ENCODE results near the gene ATAD3C. TPM values are rescaled to one million over a fixed set of nuclear protein-coding genes. Genes with fewer than 3 reads are reported as not detected.

The ATAD3C gene
- polyA plus RNA-seq, 3 donors, result not detected

GRCh38 chr1:1429671-1430073 is 19.8 kb upstream of the ATAD3C start:
- H3K9me3 Mint-ChIP-seq, result peaks cover 0 to 5% (median 0%) of the 10 kb centered on the region in 7 donors
- Histone ChIP-seq H3K4me2 (replicated peaks; ENCODE audit: extremely low read depth, low read length, poor library complexity, severe bottlenecking) (no peak overlapping the region), H3K79me2 (ENCODE audit: insufficient read depth, low read length) (no peaks in the 10 kb centered on the region), H3K36me3 (replicated peaks in 1 of 2; ENCODE audit: control insufficient read depth in 1 of 2, insufficient read depth in 2 of 2, low read length in 2 of 2) (no peaks in the 10 kb centered on the region), H4K20me1 (ENCODE audit: insufficient read depth, low read length) (no peaks in the 10 kb centered on the region), H3K9ac (ENCODE audit: insufficient read depth, low read length, poor library complexity, severe bottlenecking) (no peak overlapping the region), H2AFZ (ENCODE audit: insufficient read depth, low read depth, low read length, poor library complexity, severe bottlenecking) (no peak overlapping the region), H3K4me3 (replicated peaks in 1 of 3; ENCODE audit: low read depth in 2 of 3, low read length in 3 of 3) (no peak overlapping the region), H3K27ac (ENCODE audit: low read depth in 1 of 2, low read length in 2 of 2) (no peak overlapping the region), H3K27me3 (ENCODE audit: control insufficient read depth in 2 of 2, insufficient read depth in 2 of 2, low read length in 2 of 2) (peaks cover 8 to 57% of the 10 kb centered on the region in 2 donors), H3K9me3 (replicated peaks in 1 of 2; ENCODE audit: control insufficient read depth in 1 of 2, insufficient read depth in 1 of 2, low read length in 2 of 2) (peaks cover 0 to 6% of the 10 kb centered on the region in 2 donors), H3K4me1 (ENCODE audit: control insufficient read depth in 1 of 2, insufficient read depth in 2 of 2, low read length in 2 of 2) (peaks cover 0 to 3% of the 10 kb centered on the region in 2 donors)
- no peak overlapping the region for H3K27ac Mint-ChIP-seq
- 88% methylated on average over 5 of the region's 6 CpGs for WGBS (ENCODE audit: insufficient coverage)
- peaks cover 47 to 96% (median 60%) of the 10 kb centered on the region in 3 donors for H3K27me3 Mint-ChIP-seq (ENCODE audit: low read depth in 3 of 3)
- no peaks in the 10 kb centered on the region for H3K36me3 Mint-ChIP-seq
- TF ChIP-seq CTCF (IDR thresholded peaks at IDR 0.05), result no peak
- DNase-seq, result no peak
- no peaks in the 10 kb centered on the region for H3K4me1 Mint-ChIP-seq
- intact Hi-C loops (cut with micrococcal nuclease), result no loop called here
- H3K4me3 Mint-ChIP-seq, result no peak overlapping the region

GRCh38 chr1:1430114-1430982 is 19.1 kb upstream of the ATAD3C start:
- peaks cover 0 to 2% of the 10 kb centered on the region in 2 donors for H3K36me3 Mint-ChIP-seq
- no peak overlapping the region for H3K4me2 ChIP-seq (replicated peaks; ENCODE audit: extremely low read depth, low read length, poor library complexity, severe bottlenecking)
- peaks cover 49 to 96% (median 64%) of the 10 kb centered on the region in 3 donors for H3K27me3 Mint-ChIP-seq (ENCODE audit: low read depth in 3 of 3)
- no peaks in the 10 kb centered on the region for H3K36me3 ChIP-seq (replicated peaks in 1 of 2; ENCODE audit: control insufficient read depth in 1 of 2, insufficient read depth in 2 of 2, low read length in 2 of 2)
- no peak overlapping the region for H3K9ac ChIP-seq (ENCODE audit: insufficient read depth, low read length, poor library complexity, severe bottlenecking)
- peaks cover 0 to 5% (median 0%) of the 10 kb centered on the region in 7 donors for H3K9me3 Mint-ChIP-seq
- H3K27ac ChIP-seq (ENCODE audit: low read depth in 1 of 2, low read length in 2 of 2), result no peak overlapping the region
- intact Hi-C loops (cut with micrococcal nuclease), result no loop called here
- H3K4me1 ChIP-seq (ENCODE audit: control insufficient read depth in 1 of 2, insufficient read depth in 2 of 2, low read length in 2 of 2), result peaks cover 3 to 9% of the 10 kb centered on the region in 2 donors
- H3K4me1 Mint-ChIP-seq, result peaks cover 5% of the 10 kb centered on the region
- no peak for TF ChIP-seq CTCF (IDR thresholded peaks at IDR 0.05)
- H3K4me3 ChIP-seq (replicated peaks in 1 of 3; ENCODE audit: low read depth in 2 of 3, low read length in 3 of 3), result no peak overlapping the region
- peaks cover 14 to 64% of the 10 kb centered on the region in 2 donors for H3K27me3 ChIP-seq (ENCODE audit: control insufficient read depth in 2 of 2, insufficient read depth in 2 of 2, low read length in 2 of 2)
- H3K79me2 ChIP-seq (ENCODE audit: insufficient read depth, low read length), result no peaks in the 10 kb centered on the region
- DNase-seq, result no peak
- no peaks in the 10 kb centered on the region for H4K20me1 ChIP-seq (ENCODE audit: insufficient read depth, low read length)
- peaks cover 0 to 6% of the 10 kb centered on the region in 2 donors for H3K9me3 ChIP-seq (replicated peaks in 1 of 2; ENCODE audit: control insufficient read depth in 1 of 2, insufficient read depth in 1 of 2, low read length in 2 of 2)
- no peak overlapping the region for H3K4me3 Mint-ChIP-seq
- 72% methylated on average over 16 of the region's 35 CpGs for WGBS (ENCODE audit: insufficient coverage)
- H2AFZ ChIP-seq (ENCODE audit: insufficient read depth, low read depth, low read length, poor library complexity, severe bottlenecking), result no peak overlapping the region
- no peak overlapping the region for H3K27ac Mint-ChIP-seq
